ENCODE data around the gene PPP3CA. TPM values are rescaled to one million over a fixed set of nuclear protein-coding genes. Genes with fewer than 3 reads are reported as not detected.
A peak's percentile ranks its signal among the peaks of the same experiment; 100 is the strongest.

PPP3CA gene
- total RNA-seq, 2 experiments from 2014 or later = 31.1 to 33.4 TPM

DNA sequence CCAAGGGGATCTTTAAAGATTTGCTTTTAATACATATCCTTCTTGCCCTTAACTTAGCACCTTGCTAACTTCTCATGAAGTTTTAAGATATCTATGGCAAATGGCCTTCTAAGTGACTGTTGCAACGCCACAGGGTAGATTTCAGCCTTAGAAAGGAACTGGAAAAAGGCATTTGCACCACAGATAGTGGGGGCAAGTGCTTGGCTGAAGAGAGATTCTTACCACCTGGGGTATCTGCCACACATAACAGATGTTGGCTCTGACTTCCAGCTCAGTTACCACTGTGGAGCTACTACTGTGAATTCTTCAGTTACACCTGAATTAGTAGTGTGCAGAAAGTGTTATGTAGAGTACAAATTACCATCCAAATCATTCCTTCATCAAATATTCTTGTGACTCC, 302.6 kb downstream of the PPP3CA start:
- no peak overlapping the region for H3K4me3 Mint-ChIP-seq
- no peak overlapping the region for H3K27ac Mint-ChIP-seq
- H3K36me3 Mint-ChIP-seq = peaks cover 8% of the 10 kb centered on the region
- H3K4me1 Mint-ChIP-seq = no peaks in the 10 kb centered on the region
- no peaks in the 10 kb centered on the region for H3K27me3 Mint-ChIP-seq
- ATAC-seq (ENCODE audit: low read depth) (no peak), DNase-seq (no peak)
- POLR2A ChIA-PET = no interaction called here
- H3K9me3 Mint-ChIP-seq = no peaks in the 10 kb centered on the region

DNA sequence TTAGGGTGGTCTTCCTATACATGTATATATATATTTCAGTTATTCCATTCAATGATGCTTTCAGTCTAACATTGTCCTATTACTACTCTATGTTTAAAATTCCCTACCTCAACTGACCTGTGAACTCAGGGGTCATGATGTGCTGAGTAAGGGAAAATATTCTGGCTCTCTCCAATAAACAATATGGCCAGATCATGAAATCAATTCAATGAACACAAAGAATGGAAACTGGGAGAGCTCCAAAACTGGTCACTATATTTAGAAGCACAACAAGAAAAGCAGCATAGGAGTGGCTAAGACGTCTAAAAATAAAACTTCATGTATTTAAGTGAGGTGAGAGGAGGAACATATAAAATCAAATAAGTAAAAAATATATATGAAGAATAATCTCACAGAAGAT, 304.5 kb downstream of the PPP3CA start:
- Mint-ChIP-seq H3K36me3 (peaks cover 8% of the 10 kb centered on the region), H3K27me3 (no peaks in the 10 kb centered on the region), H3K27ac (no peak overlapping the region), H3K4me1 (peaks cover 6% of the 10 kb centered on the region), H3K4me3 (no peak overlapping the region), H3K9me3 (no peaks in the 10 kb centered on the region)
- DNase-seq (no peak), ATAC-seq (ENCODE audit: low read depth) (no peak)
- POLR2A ChIA-PET = no interaction called here

DNA sequence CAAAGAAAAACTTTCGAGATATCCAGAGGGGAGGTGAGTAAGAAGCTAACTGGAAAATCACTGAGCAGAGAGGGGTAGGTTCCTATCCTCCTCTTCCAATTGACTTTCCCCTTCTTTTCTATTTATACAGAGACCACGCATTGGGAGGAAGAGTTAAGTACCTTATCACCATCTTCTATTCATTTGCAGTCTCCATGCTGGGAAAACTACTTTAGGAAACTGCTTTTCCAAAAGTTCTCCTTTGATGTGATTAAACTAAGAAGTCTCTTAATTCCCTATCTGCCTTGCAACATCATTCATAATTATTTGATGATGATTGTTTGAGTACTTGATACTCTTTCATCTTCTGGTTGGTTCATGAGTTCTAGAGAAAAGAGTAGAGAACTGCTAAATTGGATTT, 306.6 kb downstream of the PPP3CA start:
- no peak overlapping the region for H3K4me3 Mint-ChIP-seq
- DNase-seq (no peak), ATAC-seq (ENCODE audit: low read depth) (no peak)
- peaks cover 16% of the 10 kb centered on the region for H3K4me1 Mint-ChIP-seq
- H3K36me3 Mint-ChIP-seq = peaks cover 18% of the 10 kb centered on the region
- no peaks in the 10 kb centered on the region for H3K9me3 Mint-ChIP-seq
- H3K27me3 Mint-ChIP-seq = no peaks in the 10 kb centered on the region
- H3K27ac Mint-ChIP-seq = no peak overlapping the region
- POLR2A ChIA-PET = no interaction called here

DNA sequence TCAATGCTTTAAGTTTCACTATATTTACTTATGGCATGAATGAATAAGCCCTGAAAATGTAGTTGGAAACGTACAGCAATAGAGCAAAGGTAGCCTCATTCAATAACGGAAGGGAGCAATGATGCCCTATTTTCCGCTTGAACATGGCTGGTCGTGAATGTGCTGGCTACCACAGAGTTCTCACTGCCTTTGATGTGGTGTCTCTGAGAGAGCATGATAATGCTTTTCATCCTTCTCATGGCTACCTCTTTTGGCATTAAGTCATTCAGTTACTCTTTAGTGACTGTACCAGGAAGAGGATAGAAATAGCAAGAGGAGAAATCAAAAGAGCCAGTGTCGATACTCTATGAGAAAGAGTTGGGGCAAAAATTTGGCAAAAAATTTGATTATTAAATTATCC, 308.0 kb downstream of the PPP3CA start:
- no peak overlapping the region for H3K27ac Mint-ChIP-seq
- peaks cover 13% of the 10 kb centered on the region for H3K36me3 Mint-ChIP-seq
- POLR2A ChIA-PET = no interaction called here
- ATAC-seq (ENCODE audit: low read depth) = no peak
- H3K27me3 Mint-ChIP-seq = no peaks in the 10 kb centered on the region
- no peak overlapping the region for H3K4me3 Mint-ChIP-seq
- no peak for DNase-seq
- no peaks in the 10 kb centered on the region for H3K9me3 Mint-ChIP-seq
- H3K4me1 Mint-ChIP-seq = peaks cover 18% of the 10 kb centered on the region

DNA sequence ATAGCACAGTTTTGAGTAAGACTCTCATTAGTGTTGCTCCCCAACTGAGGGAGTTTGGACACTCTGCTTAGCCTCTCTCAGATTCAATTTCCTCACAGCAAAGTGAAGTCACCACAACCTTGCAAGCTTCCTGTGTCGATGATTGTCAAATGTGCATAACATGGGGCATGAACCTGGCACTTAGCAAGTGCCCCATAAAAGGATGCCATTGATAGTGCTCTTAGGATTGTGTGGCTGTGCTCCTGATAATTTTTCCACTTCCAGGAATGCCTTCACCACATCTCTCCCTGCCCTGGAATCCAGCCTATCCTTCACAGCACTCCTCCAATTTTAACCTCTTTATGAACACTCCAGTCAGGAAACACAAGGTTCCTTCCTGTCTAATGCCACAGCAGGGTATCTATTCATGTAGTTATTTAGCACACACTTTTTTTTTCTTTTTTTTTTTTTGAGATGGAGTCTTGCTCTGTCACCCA, 309.4 kb downstream of the PPP3CA start:
- no peaks in the 10 kb centered on the region for H3K9me3 Mint-ChIP-seq
- POLR2A ChIA-PET = interaction anchor here (0.6 kb wide), 1 partner anchor 18 kb away, joined by 3 read pairs; no protein-coding TSS in a partner anchor
- no peaks in the 10 kb centered on the region for H3K27me3 Mint-ChIP-seq
- peak overlapping the region; percentile 66 for H3K4me3 Mint-ChIP-seq
- H3K27ac Mint-ChIP-seq = peak overlapping the region; percentile 87
- peaks cover 15% of the 10 kb centered on the region for H3K36me3 Mint-ChIP-seq
- ATAC-seq (ENCODE audit: low read depth) = peak; percentile 95
- peaks cover 18% of the 10 kb centered on the region for H3K4me1 Mint-ChIP-seq
- DNase-seq = no peak

DNA sequence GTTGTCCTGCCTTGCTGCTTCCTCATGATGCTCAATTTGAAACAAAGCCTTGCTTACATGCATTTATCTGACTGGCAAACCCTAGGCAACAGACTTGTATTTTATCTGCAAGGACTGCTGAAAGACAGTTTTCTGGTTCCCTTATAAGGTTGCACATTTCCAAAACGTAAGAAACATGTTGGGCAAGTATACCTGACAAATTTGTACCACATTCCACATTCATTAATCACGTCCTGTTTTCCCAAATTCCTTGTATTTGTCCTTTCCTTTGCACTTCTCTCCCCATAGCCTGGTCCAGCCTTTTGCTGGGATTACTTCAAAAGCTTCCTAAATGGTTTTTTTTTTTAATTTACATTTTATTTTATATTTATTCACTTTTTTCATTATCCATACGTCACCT, 310.1 kb downstream of the PPP3CA start:
- peak overlapping the region; percentile 87 for H3K27ac Mint-ChIP-seq
- POLR2A ChIA-PET = interaction anchor here (0.6 kb wide), 1 partner anchor 17 kb away, joined by 3 read pairs; no protein-coding TSS in a partner anchor
- no peak for DNase-seq
- H3K36me3 Mint-ChIP-seq = peaks cover 15% of the 10 kb centered on the region
- no peak for ATAC-seq (ENCODE audit: low read depth)
- H3K4me3 Mint-ChIP-seq = no peak overlapping the region
- H3K9me3 Mint-ChIP-seq = no peaks in the 10 kb centered on the region
- H3K27me3 Mint-ChIP-seq = no peaks in the 10 kb centered on the region
- H3K4me1 Mint-ChIP-seq = peaks cover 18% of the 10 kb centered on the region

DNA sequence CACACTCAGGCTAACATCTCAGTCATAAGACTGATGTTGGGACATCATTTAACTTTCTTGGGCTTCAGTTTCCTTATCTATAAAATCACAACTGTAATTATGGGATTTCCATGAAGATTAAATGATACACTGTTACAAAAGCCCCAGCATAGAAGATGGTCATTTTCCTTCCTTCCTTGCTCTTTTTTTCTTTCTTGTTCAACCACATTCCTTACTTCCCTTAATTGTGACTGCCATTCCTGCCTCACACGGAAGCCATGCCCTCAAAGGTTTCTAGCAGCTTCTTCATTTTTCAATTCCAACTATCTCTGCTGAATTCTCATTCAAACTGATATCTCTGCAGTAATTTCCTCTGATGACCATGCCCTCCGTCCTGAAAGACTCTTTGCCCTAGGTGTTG, 311.8 kb downstream of the PPP3CA start:
- ATAC-seq (ENCODE audit: low read depth) = no peak
- no peak for DNase-seq
- H3K36me3 Mint-ChIP-seq = peaks cover 18% of the 10 kb centered on the region
- H3K9me3 Mint-ChIP-seq = no peaks in the 10 kb centered on the region
- no peak overlapping the region for H3K4me3 Mint-ChIP-seq
- no peaks in the 10 kb centered on the region for H3K27me3 Mint-ChIP-seq
- peak overlapping the region; percentile 31 for H3K27ac Mint-ChIP-seq
- POLR2A ChIA-PET = no interaction called here
- peaks cover 18% of the 10 kb centered on the region for H3K4me1 Mint-ChIP-seq

DNA sequence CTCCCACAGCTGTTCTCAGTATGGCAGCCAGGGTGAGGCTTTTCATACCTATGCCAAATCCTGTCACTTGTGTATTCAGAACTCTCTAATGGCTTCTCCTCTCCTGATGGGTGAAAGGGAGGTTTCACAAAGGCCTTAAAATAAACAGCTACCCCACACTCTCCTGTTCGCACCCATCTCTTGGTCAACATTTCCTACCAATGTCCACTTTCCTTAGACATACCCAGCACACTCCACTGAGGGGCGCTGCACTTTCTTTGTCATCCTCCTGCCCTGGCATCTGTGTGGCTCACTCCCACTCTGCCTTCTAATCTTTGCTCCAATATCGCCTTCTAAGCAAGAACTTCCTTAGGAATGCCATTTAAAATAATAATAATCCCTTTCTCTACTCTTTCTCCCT, 313.3 kb downstream of the PPP3CA start:
- ATAC-seq (ENCODE audit: low read depth) (no peak), DNase-seq (no peak)
- H3K4me1 Mint-ChIP-seq = peaks cover 18% of the 10 kb centered on the region
- POLR2A ChIA-PET = no interaction called here
- H3K4me3 Mint-ChIP-seq = no peak overlapping the region
- H3K9me3 Mint-ChIP-seq = no peaks in the 10 kb centered on the region
- H3K27me3 Mint-ChIP-seq = no peaks in the 10 kb centered on the region
- H3K27ac Mint-ChIP-seq = no peak overlapping the region
- peaks cover 21% of the 10 kb centered on the region for H3K36me3 Mint-ChIP-seq

DNA sequence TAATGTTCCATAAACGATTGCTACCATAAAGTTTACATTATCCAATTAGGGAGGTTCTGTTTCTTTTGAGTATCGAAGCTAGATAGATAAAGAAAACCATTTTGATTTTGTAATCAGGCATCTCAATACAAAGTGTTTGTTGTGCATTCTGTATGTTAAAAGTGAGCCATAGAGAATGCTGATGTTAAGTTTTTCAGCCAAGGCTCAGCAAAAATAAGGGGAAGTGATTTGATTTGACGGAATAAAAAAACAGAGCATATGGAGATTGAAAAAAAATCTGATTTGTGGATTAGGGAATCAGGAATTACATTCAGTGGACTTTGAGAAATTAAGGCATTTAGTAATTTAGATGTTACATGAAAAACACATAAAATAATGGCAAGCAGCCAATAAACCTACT, 314.8 kb downstream of the PPP3CA start:
- DNase-seq (no peak), ATAC-seq (ENCODE audit: low read depth) (no peak)
- H3K27me3 Mint-ChIP-seq = no peaks in the 10 kb centered on the region
- no peak overlapping the region for H3K27ac Mint-ChIP-seq
- H3K4me3 Mint-ChIP-seq = no peak overlapping the region
- peaks cover 20% of the 10 kb centered on the region for H3K36me3 Mint-ChIP-seq
- peaks cover 9% of the 10 kb centered on the region for H3K4me1 Mint-ChIP-seq
- H3K9me3 Mint-ChIP-seq = no peaks in the 10 kb centered on the region
- POLR2A ChIA-PET = no interaction called here

DNA sequence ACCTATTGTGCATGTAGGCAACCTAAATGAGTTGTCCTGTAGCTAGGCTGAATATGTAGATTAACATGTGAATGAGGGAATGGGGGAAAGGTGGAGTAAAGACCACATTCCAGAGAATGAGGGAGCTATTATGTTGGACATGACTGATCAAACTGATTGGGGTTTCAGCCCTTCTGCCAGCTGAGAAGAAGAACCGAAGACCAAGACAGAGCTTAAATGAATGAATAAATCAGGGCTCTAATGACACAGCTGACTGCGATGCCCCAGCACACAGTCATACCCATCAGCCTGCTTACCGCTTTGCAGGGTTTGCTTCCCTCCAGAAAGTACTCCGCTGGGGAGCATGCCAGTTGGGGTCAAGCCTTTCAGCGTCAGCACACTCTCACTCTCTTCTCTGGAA, 315.4 kb downstream of the PPP3CA start:
- POLR2A ChIA-PET = no interaction called here
- H3K27ac Mint-ChIP-seq = no peak overlapping the region

DNA sequence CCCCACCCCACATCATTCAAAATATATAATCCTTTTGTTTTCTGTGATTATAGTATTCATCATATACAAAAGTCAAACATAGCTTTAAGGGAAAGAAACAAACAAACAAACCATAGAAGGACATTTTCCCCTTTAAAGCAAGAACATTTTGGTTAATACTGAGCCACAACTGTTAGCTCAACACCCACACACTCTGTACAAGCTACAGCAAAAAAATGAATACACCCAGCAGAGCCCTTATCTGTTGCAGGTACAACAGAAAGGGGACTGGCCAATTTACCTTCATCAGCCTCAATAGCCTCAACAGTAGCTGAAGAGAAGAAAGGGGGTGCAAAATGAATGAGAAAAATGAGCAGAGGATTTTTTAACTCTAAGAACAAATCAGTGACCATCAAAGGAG, 318.4 kb downstream of the PPP3CA start:
- POLR2A ChIA-PET = no interaction called here

More for the DNA sequence above, 315.4 kb downstream of the PPP3CA start:
- Mint-ChIP-seq H3K4me1 (peaks cover 4% of the 10 kb centered on the region), H3K36me3 (peaks cover 19% of the 10 kb centered on the region), H3K9me3 (no peaks in the 10 kb centered on the region), H3K4me3 (no peak overlapping the region), H3K27me3 (no peaks in the 10 kb centered on the region)
- DNase-seq = no peak
- no peak for ATAC-seq (ENCODE audit: low read depth)

DNA sequence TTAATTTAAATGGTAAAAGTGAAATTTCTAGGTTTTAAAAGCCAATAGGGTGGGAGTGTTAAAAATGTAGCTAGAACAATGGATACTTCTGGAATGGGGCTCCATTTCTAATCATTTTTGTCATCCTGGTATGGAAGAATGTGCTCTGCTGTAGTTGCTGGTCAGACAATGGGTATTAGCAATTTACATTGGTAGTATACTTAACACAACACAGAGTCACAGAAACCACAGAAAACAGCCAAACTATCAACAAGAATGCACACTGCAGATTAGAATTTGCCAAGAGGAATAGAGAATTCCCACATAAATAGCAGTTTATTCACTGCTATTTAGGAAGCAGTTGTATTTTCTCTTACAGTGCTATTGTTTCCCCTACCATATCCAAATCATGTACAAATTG, 319.6 kb downstream of the PPP3CA start:
- Mint-ChIP-seq H3K4me1 (peaks cover 6% of the 10 kb centered on the region), H3K27ac (no peak overlapping the region), H3K4me3 (no peak overlapping the region), H3K9me3 (peaks cover 1% of the 10 kb centered on the region), H3K27me3 (no peaks in the 10 kb centered on the region), H3K36me3 (peaks cover 25% of the 10 kb centered on the region)
- POLR2A ChIA-PET = no interaction called here
- ATAC-seq (ENCODE audit: low read depth) (no peak), DNase-seq (no peak)

More for the DNA sequence above, 318.4 kb downstream of the PPP3CA start:
- Mint-ChIP-seq H3K36me3 (peaks cover 24% of the 10 kb centered on the region), H3K4me3 (no peak overlapping the region), H3K9me3 (peaks cover 1% of the 10 kb centered on the region), H3K27ac (no peak overlapping the region), H3K27me3 (no peaks in the 10 kb centered on the region), H3K4me1 (peaks cover 2% of the 10 kb centered on the region)
- no peak for ATAC-seq (ENCODE audit: low read depth)
- DNase-seq = no peak

DNA sequence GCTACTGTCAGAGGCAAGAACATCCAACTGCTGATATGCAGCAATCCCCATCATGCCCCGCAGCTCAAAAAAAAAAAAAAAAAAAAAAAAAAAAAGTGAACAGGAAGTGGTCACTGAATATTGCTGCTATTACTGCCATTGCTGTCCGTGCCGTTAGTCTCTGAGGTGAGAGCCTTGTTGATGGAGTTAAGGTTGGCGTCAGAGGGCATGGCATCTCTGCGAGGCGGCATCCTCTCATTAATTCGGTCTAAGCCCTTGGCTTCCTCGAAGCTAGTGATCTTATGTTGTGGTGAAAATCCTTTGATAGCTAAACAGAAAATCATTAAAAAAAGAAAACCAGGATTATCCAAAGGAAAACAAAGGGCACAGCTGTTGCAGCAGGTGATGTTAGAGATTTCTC, 321.6 kb downstream of the PPP3CA start:
- POLR2A ChIA-PET = interaction anchor here (0.6 kb wide), 1 partner anchor 1793 kb away, joined by 4 read pairs; no protein-coding TSS in a partner anchor
- no peaks in the 10 kb centered on the region for H3K27me3 Mint-ChIP-seq
- peaks cover 27% of the 10 kb centered on the region for H3K36me3 Mint-ChIP-seq
- H3K9me3 Mint-ChIP-seq = peaks cover 1% of the 10 kb centered on the region
- peaks cover 18% of the 10 kb centered on the region for H3K4me1 Mint-ChIP-seq
- ATAC-seq (ENCODE audit: low read depth) (no peak), DNase-seq (no peak)
- no peak overlapping the region for H3K27ac Mint-ChIP-seq
- H3K4me3 Mint-ChIP-seq = no peak overlapping the region

DNA sequence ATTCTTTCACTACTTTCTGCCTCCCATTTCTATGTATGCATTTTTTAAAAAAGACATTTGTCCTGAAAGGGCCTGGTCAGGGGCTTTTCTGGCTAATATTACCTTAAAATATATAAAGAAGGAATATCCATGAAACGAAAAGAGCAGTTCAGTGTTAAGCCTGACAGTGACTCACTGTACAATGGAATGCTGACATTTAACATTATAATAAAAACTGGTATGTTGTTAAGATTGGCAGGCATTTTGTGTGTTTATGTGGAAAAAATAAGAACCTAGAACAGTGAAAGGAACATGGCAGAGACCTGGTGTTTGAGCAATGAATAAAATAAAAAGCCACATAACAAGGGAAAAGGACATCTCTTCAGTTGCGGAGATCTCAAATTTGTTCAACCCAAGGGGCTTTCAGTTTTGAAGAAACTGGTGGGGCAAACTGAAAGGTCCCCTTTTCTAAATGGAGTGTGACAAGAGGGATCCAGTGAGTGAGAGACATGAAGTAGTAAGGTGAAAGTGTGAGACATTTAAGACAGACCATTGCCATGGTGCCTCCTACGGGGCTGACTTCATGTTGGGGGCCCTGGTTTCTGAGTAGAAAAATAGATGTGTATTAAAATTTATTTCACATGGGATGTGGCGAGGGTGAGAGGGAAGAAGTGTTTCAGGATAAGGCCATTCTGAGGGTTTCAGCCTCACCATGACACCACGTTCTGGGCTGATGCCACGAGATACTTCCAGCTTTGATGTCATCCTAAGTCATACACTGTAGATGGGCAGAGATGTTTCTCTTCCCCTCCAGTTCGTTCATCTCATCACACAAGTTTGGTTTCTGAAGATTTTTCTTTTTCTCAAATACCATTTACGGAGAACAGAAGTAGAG, 324.9 kb downstream of the PPP3CA start:
- peaks cover 1% of the 10 kb centered on the region for H3K9me3 Mint-ChIP-seq
- ATAC-seq (ENCODE audit: low read depth) (no peak), DNase-seq (no peak)
- no peaks in the 10 kb centered on the region for H3K27me3 Mint-ChIP-seq
- no peak overlapping the region for H3K4me3 Mint-ChIP-seq
- POLR2A ChIA-PET = no interaction called here
- peaks cover 34% of the 10 kb centered on the region for H3K4me1 Mint-ChIP-seq
- H3K27ac Mint-ChIP-seq = peak overlapping the region; percentile 32
- H3K36me3 Mint-ChIP-seq = peaks cover 27% of the 10 kb centered on the region

Data from activated naive CD8-positive, alpha-beta T cell treated with anti-CD3 and anti-CD28 coated beads, Interleukin-2, amount 10 ng/mL, durations not matched to agents 7 days and 5 days (primary cell).